Hematopoietic multipotent progenitor cell treated with erythropoietin and hydrocortisone succinate and interleukin-3 and kit ligand, for 15 days (in vitro differentiated cells): Measurements from ENCODE around the gene STXBP5L.
"Not testable (repeated sequence)": the region's sequence is repeated elsewhere in the genome, so short reads cannot be mapped to it uniquely, and the experiment has no call there.

Experiments
- DNase-seq: peaks from one replicate; pipeline ENCODE4 v3.0.0-alpha.2; 2015; ENCODE audit warnings: low spot score

STXBP5L gene

GRCh38 chr3:121430664-121431215 lies 522.7 kb downstream of the STXBP5L start:
- no peak for DNase-seq

GRCh38 chr3:121431726-121432517 lies 523.9 kb downstream of the STXBP5L start:
- peak; percentile 51 for DNase-seq

GRCh38 chr3:121436074-121436473 lies 528.1 kb downstream of the STXBP5L start:
- no peak for DNase-seq

GRCh38 chr3:121436641-121437040 lies 528.6 kb downstream of the STXBP5L start:
- no peak for DNase-seq

GRCh38 chr3:121443456-121443855 lies 535.5 kb downstream of the STXBP5L start:
- DNase-seq: no peak

- not testable (repeated sequence) for DNase-seq
Observed at GRCh38 chr3:121451752-121452151, 543.7 kb downstream of the STXBP5L start.

- DNase-seq: no peak
Observed at GRCh38 chr3:121462565-121462964, 554.6 kb downstream of the STXBP5L start.

GRCh38 chr3:121463745-121464144 lies 555.7 kb downstream of the STXBP5L start:
- no peak for DNase-seq

GRCh38 chr3:121467085-121467484 lies 559.1 kb downstream of the STXBP5L start:
- DNase-seq: no peak

- no peak for DNase-seq
Observed at GRCh38 chr3:121473001-121473400, 565.0 kb downstream of the STXBP5L start.
